H7 (cell line): ENCODE results near the gene ROR1. TPM values are rescaled to one million over a fixed set of nuclear protein-coding genes. Genes with fewer than 3 reads are reported as not detected.
"Not testable (repeated sequence)": the region's sequence is repeated elsewhere in the genome, so short reads cannot be mapped to it uniquely, and the experiment has no call there.

Experiments
- DNase-seq: peaks from one replicate; pipeline ENCODE4 v3.0.0; 2012
- H3K27me3 ChIP-seq: 2 replicates; pipeline ENCODE4 v1.6.0; 2011; ENCODE audit warnings: mild to moderate bottlenecking, low read length; ENCODE audit not compliant: control insufficient read depth, insufficient read depth
- H3K36me3 ChIP-seq: replicated peaks from 2 replicates; pipeline ENCODE4 v1.5.1; 2011; ENCODE audit warnings: low read length; ENCODE audit not compliant: control insufficient read depth, insufficient read depth
- H3K4me3 ChIP-seq: 2 replicates; pipeline ENCODE4 v1.5.1; 2011; ENCODE audit warnings: low read depth, mild to moderate bottlenecking, control low read depth, low read length, moderate library complexity; ENCODE audit not compliant: insufficient read depth
- total RNA-seq: library from RNA; depleted of rRNA; stranded (reverse); fragments of >200 nt; shearing (Covaris generic); gene quantifications from 2 replicates; pipeline ENCODE4 v1.2.3, GENCODE V29; 2014

The ROR1 gene
- total RNA-seq, 1 experiment from 2014 or later = 63.4 TPM

- H3K36me3 ChIP-seq = no peaks in the 10 kb centered on the region
- no peak overlapping the region for H3K4me3 ChIP-seq
- no peak for DNase-seq
- no peaks in the 10 kb centered on the region for H3K27me3 ChIP-seq
Measured at GRCh38 chr1:63777286-63777685, 3.5 kb downstream of the ROR1 start.

DNA sequence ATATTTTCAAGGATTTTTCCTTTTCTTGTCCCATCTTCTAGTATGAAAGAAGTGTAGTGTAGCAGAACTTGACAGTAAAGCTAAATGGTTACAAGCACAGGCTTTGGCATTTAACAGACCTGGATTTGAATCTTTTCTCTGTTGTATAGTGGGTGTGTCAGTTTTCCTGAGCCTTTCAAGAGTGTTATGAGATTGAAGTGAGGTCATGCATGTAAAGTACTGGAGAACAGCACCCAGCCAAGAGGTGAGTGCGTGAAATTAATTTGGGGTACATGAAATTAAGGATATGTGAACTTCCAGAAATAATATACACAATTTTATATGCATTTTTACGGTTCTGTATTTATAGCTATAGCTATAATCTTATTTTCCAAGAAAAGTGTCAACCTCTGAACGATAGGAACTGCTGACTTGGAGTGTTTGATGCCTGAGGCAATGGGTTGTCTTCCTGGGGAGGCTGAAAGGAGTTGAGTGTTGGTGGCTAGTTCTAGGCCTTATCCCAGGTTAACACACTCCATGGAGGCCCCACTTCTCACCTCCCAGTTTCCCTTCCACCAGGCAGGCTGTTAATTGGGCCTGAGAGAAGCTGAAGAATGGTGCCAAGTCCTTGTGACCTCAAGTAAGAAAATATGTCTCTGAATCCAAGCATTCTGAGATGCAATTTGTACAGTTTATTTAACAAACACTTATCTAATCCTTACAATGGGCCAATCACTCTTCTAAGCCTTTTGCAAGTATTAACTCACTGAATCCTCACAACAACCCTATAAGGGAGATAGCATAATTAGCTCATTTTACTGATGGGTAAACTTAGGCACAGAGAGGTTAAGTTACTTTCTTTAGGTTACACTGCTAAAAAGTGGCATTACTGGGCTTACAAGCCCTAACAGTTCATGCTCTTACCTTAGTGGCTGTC lies 4.4 kb downstream of the ROR1 start:
- DNase-seq = no peak

GRCh38 chr1:63779338-63780211 lies 5.8 kb downstream of the ROR1 start:
- DNase-seq = no peak
- H3K27me3 ChIP-seq = no peaks in the 10 kb centered on the region
- H3K36me3 ChIP-seq = no peaks in the 10 kb centered on the region
- H3K4me3 ChIP-seq = no peak overlapping the region

More for the DNA sequence above, 4.4 kb downstream of the ROR1 start:
- Histone ChIP-seq H3K36me3 (no peaks in the 10 kb centered on the region), H3K27me3 (no peaks in the 10 kb centered on the region), H3K4me3 (no peak overlapping the region)

GRCh38 chr1:63780565-63780964 lies 6.7 kb downstream of the ROR1 start:
- no peak overlapping the region for H3K4me3 ChIP-seq
- H3K27me3 ChIP-seq = no peaks in the 10 kb centered on the region
- H3K36me3 ChIP-seq = no peaks in the 10 kb centered on the region
- no peak for DNase-seq

DNA sequence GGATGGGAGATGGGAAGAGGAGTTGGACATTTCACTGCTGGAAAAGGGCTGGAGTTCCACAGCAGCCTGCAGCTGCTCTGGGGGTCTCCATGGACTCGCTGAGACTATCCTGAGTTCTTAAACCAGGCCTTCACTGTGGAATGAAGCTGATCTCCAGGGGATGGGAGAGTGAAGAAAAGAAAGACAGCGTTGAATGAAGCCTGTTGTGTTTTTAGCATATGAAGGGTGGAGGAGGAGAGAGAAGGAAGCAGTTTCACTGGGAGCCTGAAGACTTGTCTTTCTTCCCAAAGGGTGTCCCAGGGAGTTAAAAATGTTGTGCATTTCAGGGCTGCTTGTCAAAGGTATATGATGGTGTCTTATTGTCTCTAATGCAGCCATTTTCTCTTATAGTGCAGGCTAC lies 9.2 kb downstream of the ROR1 start:
- H3K4me3 ChIP-seq = no peak overlapping the region
- H3K27me3 ChIP-seq = no peaks in the 10 kb centered on the region
- H3K36me3 ChIP-seq = no peaks in the 10 kb centered on the region
- DNase-seq = peak; percentile 57

GRCh38 chr1:63784083-63784482 lies 10.3 kb downstream of the ROR1 start:
- H3K36me3 ChIP-seq = no peaks in the 10 kb centered on the region
- no peak overlapping the region for H3K4me3 ChIP-seq
- no peaks in the 10 kb centered on the region for H3K27me3 ChIP-seq
- no peak for DNase-seq

GRCh38 chr1:63784489-63785390 lies 10.9 kb downstream of the ROR1 start:
- Histone ChIP-seq H3K27me3 (no peaks in the 10 kb centered on the region), H3K4me3 (no peak overlapping the region), H3K36me3 (no peaks in the 10 kb centered on the region)
- no peak for DNase-seq

- not testable (repeated sequence) for DNase-seq, H3K36me3 ChIP-seq, H3K27me3 ChIP-seq, H3K4me3 ChIP-seq
Measured at GRCh38 chr1:63787270-63787669, 13.5 kb downstream of the ROR1 start.

GRCh38 chr1:63787875-63788274 lies 14.1 kb downstream of the ROR1 start:
- no peak for DNase-seq
- H3K27me3 ChIP-seq = no peaks in the 10 kb centered on the region
- H3K4me3 ChIP-seq = no peak overlapping the region
- H3K36me3 ChIP-seq = no peaks in the 10 kb centered on the region

DNA sequence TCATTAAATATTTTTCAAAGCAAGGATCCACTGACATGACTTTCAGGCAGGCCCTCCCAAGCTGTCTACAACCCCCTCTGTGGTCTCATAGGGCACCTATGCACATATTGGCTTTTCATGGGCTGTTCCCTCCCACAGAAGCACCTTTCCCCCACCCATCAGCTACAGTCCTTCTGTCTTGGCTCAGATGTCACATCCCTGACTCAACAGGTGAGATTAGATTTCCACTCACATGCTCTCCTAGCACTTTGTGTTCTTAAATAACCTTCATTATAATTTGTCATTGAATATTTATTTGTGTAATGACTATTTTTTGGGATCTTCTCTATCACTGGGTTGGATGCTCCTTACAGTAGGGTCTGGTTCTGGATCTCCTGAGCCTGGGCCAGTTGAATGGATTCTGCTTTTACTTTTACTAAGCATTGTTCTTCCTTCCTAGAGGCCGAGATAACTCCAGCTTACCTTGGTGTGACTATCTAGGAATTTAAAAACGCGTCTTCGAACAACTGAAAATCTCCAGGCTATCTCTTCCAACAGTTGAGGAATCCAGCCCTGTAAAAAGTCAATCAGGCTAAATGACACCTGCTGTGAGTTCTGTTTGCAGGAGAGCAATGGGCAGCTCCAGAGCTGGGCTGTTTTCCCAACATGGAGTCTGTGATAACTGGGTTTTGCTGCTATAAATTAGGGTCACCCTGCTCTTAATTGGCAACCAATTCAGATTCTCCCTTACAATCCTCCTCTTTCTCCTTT lies 16.2 kb downstream of the ROR1 start:
- Histone ChIP-seq H3K4me3 (no peak overlapping the region), H3K27me3 (no peaks in the 10 kb centered on the region), H3K36me3 (no peaks in the 10 kb centered on the region)
- DNase-seq = no peak

DNA sequence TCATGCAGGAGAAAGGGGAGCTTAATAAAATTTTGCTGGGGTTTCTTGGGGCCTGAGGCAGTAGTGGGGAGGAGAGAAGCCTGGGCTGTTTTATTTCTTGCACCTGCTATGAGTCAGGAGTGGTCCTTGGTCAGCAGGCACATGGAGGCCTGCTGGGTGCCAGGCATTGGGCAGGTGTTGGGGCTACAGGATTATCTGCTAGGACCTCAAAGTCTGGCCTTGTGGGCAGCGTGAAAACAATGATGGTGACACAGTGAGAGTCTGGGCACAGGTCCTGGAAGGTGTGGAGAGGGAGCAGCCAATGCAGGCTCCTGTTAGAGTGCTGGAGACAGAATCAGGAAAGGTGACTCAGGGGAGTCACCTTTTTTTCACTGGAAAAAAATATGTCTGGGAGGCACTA lies 17.2 kb downstream of the ROR1 start:
- H3K4me3 ChIP-seq = no peak overlapping the region
- H3K36me3 ChIP-seq = no peaks in the 10 kb centered on the region
- no peak for DNase-seq
- H3K27me3 ChIP-seq = no peaks in the 10 kb centered on the region

DNA sequence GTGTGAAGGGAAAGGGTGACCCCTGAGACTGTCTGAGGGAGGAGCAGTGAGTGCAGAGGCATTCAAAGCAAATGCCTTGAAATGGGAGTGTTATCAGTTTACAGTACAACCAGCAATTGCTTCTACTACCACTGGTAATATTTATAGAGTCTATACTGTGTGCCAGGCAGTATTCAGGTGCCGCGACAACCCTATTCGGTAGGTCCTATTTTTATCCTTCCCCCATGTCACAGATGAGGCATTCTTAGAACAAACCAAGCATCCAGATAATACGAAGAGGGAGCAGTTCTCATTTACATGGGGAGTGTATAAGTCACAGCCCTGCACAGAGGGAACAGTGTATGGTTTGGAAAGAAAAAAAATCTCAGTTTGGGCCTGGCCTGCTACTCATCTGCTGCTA lies 18.3 kb downstream of the ROR1 start:
- no peak overlapping the region for H3K4me3 ChIP-seq
- no peaks in the 10 kb centered on the region for H3K27me3 ChIP-seq
- DNase-seq = no peak
- H3K36me3 ChIP-seq = no peaks in the 10 kb centered on the region

DNA sequence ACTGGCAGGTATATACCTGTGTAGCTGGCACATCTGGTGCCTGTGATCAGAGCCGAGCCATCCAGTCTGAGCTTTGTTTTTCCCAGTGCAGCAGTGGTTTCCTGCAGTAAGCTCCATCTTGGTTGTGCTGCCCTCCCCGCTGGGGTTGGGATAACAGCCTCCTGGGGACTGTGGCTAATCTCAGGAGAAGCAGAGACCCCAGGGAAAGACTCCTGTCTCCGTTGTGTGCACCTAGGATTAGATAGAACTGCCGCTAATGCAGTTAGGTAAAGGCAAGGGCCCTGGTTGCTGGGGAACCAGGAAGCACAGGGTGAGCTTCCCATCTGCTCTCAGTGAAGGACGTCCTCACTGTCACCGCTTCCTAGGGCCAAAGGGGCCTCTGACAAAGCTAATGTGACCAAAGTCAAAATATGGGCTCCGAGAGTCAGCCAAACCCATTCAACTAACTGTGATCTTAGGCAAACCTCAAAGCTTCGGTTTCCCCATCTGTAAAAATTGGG lies 20.0 kb downstream of the ROR1 start:
- H3K27me3 ChIP-seq = no peaks in the 10 kb centered on the region
- no peak for DNase-seq
- no peaks in the 10 kb centered on the region for H3K36me3 ChIP-seq
- no peak overlapping the region for H3K4me3 ChIP-seq
